ENCODE results near the gene PROCA1.
"Not testable (repeated sequence)": the region's sequence is repeated elsewhere in the genome, so short reads cannot be mapped to it uniquely, and the experiment has no call there.

Gene PROCA1

DNA sequence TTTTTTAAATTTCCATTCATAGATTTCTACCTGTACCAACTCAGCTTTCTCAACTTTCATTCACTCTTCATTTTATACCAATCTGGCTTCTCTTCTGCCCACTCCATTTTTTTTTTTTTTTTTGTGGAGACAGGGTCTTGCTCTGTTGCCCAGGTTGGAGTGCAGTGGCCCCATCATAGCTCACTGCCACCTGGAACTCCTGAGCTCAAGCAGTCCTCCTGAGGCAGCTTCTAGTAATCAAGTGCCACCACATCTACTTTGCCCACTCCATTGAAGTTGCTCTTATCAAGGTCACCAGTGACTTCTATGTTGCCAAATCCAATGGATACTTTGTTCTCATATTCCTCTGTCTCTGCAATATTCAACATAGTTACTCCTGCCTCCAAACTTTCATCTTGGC lies 48.0 kb downstream of the PROCA1 start:
- Histone ChIP-seq H3K9ac (ENCODE audit: low read depth, low read length) (peak overlapping the region; percentile 87), H3K9me3 (ENCODE audit: insufficient read depth, low read length, severe bottlenecking) (peaks cover 9% of the 10 kb centered on the region), H2AFZ (ENCODE audit: low read depth, low read length) (no peak overlapping the region), H3K4me1 (ENCODE audit: insufficient read depth, low read length) (peaks cover 39% of the 10 kb centered on the region), H3K27me3 (ENCODE audit: insufficient read depth, low read length, poor library complexity) (no peaks in the 10 kb centered on the region), H4K20me1 (ENCODE audit: insufficient read depth, low read length) (peaks cover 27% of the 10 kb centered on the region; the same call in 1 of the 2 replicates), H3K4me3 (ENCODE audit: low read depth in 1 of 2, low read length in 2 of 2) (peak overlapping the region in 1 of 2 experiments; percentile 89; a peak in 1 of 4 replicates), H3K36me3 (ENCODE audit: insufficient read depth, low read length) (peaks cover 57% of the 10 kb centered on the region), H3K27ac (ENCODE audit: low read length) (no peak overlapping the region), H3K4me2 (ENCODE audit: insufficient read depth, low read length) (peak overlapping the region; percentile 68), H3K79me2 (ENCODE audit: insufficient read depth, low read length) (peaks cover 92% of the 10 kb centered on the region)
- no peak for DNase-seq
- TF ChIP-seq, protein P1, sequence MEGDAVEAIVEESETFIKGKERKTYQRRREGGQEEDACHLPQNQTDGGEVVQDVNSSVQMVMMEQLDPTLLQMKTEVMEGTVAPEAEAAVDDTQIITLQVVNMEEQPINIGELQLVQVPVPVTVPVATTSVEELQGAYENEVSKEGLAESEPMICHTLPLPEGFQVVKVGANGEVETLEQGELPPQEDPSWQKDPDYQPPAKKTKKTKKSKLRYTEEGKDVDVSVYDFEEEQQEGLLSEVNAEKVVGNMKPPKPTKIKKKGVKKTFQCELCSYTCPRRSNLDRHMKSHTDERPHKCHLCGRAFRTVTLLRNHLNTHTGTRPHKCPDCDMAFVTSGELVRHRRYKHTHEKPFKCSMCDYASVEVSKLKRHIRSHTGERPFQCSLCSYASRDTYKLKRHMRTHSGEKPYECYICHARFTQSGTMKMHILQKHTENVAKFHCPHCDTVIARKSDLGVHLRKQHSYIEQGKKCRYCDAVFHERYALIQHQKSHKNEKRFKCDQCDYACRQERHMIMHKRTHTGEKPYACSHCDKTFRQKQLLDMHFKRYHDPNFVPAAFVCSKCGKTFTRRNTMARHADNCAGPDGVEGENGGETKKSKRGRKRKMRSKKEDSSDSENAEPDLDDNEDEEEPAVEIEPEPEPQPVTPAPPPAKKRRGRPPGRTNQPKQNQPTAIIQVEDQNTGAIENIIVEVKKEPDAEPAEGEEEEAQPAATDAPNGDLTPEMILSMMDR (IDR thresholded peaks at IDR 0.05; ENCODE audit: borderline replicate concordance, extremely low read depth, low read length, poor library complexity, severe bottlenecking) = no peak
- TF ChIP-seq EZH2 (IDR thresholded peaks at IDR 0.05; ENCODE audit: borderline replicate concordance, low read depth, low read length, severe bottlenecking) = no peak
- ATAC-seq (ENCODE audit: insufficient read depth, low read depth) = no peak

DNA sequence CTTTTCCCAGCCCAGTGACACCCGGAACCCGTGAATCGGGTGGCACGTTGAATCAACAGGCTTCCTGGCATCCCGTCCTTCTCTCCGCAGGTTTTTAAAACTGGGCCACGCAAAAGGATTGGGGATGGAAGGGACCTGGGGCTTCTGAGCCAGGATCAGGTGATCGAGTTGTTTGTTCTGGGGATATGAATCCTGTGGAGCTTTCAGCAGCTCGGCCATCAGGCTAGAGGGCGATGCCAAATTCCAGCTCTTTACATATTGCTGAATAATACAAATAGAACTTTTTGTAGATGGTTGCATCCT lies 49.2 kb downstream of the PROCA1 start:
- TF ChIP-seq, protein P1 (IDR thresholded peaks at IDR 0.05; ENCODE audit: borderline replicate concordance, extremely low read depth, low read length, poor library complexity, severe bottlenecking) = no peak
- TF ChIP-seq EZH2 (IDR thresholded peaks at IDR 0.05; ENCODE audit: borderline replicate concordance, low read depth, low read length, severe bottlenecking) = no peak
- H4K20me1 ChIP-seq (ENCODE audit: insufficient read depth, low read length) = peaks cover 16% of the 10 kb centered on the region; the same call in 1 of the 2 replicates
- no peak for DNase-seq
- peak; percentile 7; the same call in 1 of the 3 replicates for ATAC-seq (ENCODE audit: insufficient read depth, low read depth)
- H3K27me3 ChIP-seq (ENCODE audit: insufficient read depth, low read length, poor library complexity) = no peaks in the 10 kb centered on the region
- H3K36me3 ChIP-seq (ENCODE audit: insufficient read depth, low read length) = peaks cover 54% of the 10 kb centered on the region
- H2AFZ ChIP-seq (ENCODE audit: low read depth, low read length) = peak overlapping the region; percentile 97
- H3K4me1 ChIP-seq (ENCODE audit: insufficient read depth, low read length) = peaks cover 39% of the 10 kb centered on the region
- H3K79me2 ChIP-seq (ENCODE audit: insufficient read depth, low read length) = peaks cover 85% of the 10 kb centered on the region
- peak overlapping the region; percentile 68 for H3K4me2 ChIP-seq (ENCODE audit: insufficient read depth, low read length)
- H3K9me3 ChIP-seq (ENCODE audit: insufficient read depth, low read length, severe bottlenecking) = peaks cover 9% of the 10 kb centered on the region
- H3K4me3 ChIP-seq (ENCODE audit: low read depth in 1 of 2, low read length in 2 of 2) = peak overlapping the region; percentile 87 to 89
- H3K27ac ChIP-seq (ENCODE audit: low read length) = peak overlapping the region; percentile 99
- H3K9ac ChIP-seq (ENCODE audit: low read depth, low read length) = peak overlapping the region; percentile 87

DNA sequence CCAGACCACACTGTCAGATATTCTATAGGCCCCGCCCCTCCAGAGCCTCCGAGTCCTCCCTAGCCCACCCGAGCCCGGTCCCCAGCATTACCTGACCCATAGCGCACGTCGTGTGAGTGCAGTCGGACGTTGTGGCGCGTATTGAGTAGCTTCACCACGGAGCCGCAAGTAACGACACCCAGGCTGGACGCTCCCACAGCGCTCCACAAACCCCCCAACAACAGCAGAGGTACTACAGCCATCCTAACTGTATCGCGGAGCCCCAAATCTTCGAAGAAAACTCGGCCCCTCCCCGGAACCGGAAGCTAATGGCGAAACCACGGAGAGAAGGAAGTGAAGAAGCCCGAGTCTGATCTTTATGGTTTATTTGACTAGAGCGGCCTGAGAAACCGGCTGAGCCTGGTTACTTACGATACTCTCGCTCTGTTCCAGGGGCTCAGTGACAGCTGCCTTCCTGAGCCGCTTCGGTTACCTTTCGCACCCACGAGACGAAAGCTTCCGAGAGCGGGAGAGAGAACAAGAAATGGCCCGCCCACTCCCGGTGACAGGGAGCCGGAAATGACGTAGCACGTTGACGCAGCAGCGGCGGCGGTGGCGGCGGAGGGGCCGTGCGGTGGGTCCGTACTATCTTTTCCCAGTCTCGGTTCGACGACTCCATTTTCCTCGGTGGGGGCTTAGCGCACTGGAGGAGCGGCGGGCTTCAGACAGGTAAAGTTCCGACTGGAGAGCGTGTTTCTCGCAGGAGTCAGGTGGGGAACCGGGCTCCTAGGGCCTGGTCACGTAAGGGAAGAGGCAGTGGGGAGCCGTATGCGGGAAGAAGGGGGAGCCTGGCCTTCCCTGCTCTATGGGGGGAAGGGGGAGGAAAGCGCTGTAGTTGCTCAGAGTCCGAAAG lies 49.8 kb downstream of the PROCA1 start, which contains the start of the genes SDF2 and SUPT6H:
Gene SDF2 (minus strand): TSS at position 272 of the 892 bp plus-strand sequence. CDS start 30 bp downstream, at position 242.
Gene SUPT6H (plus strand): TSS at position 571 of the 892 bp plus-strand sequence. CDS start 11,197 bp downstream, outside the sequence.
- DNase-seq (peak; percentile 92), ATAC-seq (ENCODE audit: insufficient read depth, low read depth) (peak; percentile 84)
- H4K20me1 ChIP-seq (ENCODE audit: insufficient read depth, low read length) = peaks cover 16% of the 10 kb centered on the region; the same call in 1 of the 2 replicates
- TF ChIP-seq EZH2 (IDR thresholded peaks at IDR 0.05; ENCODE audit: borderline replicate concordance, low read depth, low read length, severe bottlenecking) = no peak
- peak within 1 kb of the TSS; percentile 87 to 89 for H3K4me3 ChIP-seq (ENCODE audit: low read depth in 1 of 2, low read length in 2 of 2)
- H3K4me1 ChIP-seq (ENCODE audit: insufficient read depth, low read length) = peaks cover 39% of the 10 kb centered on the region
- peak within 1 kb of the TSS; percentile 87 for H3K9ac ChIP-seq (ENCODE audit: low read depth, low read length)
- H3K79me2 ChIP-seq (ENCODE audit: insufficient read depth, low read length) = peaks cover 82% of the 10 kb centered on the region
- peak within 1 kb of the TSS; percentile 68 for H3K4me2 ChIP-seq (ENCODE audit: insufficient read depth, low read length)
- no peaks in the 10 kb centered on the region for H3K27me3 ChIP-seq (ENCODE audit: insufficient read depth, low read length, poor library complexity)
- peak within 1 kb of the TSS; percentile 97 for H2AFZ ChIP-seq (ENCODE audit: low read depth, low read length)
- peak within 1 kb of the TSS; percentile 99 for H3K27ac ChIP-seq (ENCODE audit: low read length)
- peaks cover 9% of the 10 kb centered on the region for H3K9me3 ChIP-seq (ENCODE audit: insufficient read depth, low read length, severe bottlenecking)
- H3K36me3 ChIP-seq (ENCODE audit: insufficient read depth, low read length) = peaks cover 58% of the 10 kb centered on the region

DNA sequence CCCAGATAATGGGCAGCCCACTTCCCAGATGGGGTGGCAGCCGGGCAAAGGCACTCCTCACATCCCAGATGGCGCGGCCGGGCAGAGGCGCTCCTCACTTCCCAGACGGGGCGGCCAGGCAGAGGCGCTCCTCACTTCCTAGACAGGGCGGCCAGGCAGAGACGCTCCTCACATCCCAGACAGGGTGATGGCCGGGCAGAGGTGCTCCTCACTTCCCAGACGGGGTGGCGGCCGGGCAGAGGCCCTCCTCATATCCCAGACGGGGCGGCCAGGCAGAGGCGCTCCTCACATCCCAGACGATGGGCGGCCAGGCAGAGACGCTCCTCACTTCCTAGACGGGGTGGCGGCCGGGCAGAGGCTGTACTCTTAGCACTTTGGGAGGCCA lies 52.2 kb downstream of the PROCA1 start:
- H4K20me1 ChIP-seq (ENCODE audit: insufficient read depth, low read length); ATAC-seq (ENCODE audit: insufficient read depth, low read depth); H3K9me3 ChIP-seq (ENCODE audit: insufficient read depth, low read length, severe bottlenecking); H3K27me3 ChIP-seq (ENCODE audit: insufficient read depth, low read length, poor library complexity); H3K4me2 ChIP-seq (ENCODE audit: insufficient read depth, low read length); H2AFZ ChIP-seq (ENCODE audit: low read depth, low read length); H3K27ac ChIP-seq (ENCODE audit: low read length); H3K4me3 ChIP-seq (ENCODE audit: low read depth in 1 of 2, low read length in 2 of 2); H3K9ac ChIP-seq (ENCODE audit: low read depth, low read length): not testable (repeated sequence)
- Histone ChIP-seq H3K36me3 (ENCODE audit: insufficient read depth, low read length) (peaks cover 48% of the 10 kb centered on the region), H3K79me2 (ENCODE audit: insufficient read depth, low read length) (peaks cover 72% of the 10 kb centered on the region), H3K4me1 (ENCODE audit: insufficient read depth, low read length) (peaks cover 31% of the 10 kb centered on the region)
- peak; percentile 18 for DNase-seq

DNA sequence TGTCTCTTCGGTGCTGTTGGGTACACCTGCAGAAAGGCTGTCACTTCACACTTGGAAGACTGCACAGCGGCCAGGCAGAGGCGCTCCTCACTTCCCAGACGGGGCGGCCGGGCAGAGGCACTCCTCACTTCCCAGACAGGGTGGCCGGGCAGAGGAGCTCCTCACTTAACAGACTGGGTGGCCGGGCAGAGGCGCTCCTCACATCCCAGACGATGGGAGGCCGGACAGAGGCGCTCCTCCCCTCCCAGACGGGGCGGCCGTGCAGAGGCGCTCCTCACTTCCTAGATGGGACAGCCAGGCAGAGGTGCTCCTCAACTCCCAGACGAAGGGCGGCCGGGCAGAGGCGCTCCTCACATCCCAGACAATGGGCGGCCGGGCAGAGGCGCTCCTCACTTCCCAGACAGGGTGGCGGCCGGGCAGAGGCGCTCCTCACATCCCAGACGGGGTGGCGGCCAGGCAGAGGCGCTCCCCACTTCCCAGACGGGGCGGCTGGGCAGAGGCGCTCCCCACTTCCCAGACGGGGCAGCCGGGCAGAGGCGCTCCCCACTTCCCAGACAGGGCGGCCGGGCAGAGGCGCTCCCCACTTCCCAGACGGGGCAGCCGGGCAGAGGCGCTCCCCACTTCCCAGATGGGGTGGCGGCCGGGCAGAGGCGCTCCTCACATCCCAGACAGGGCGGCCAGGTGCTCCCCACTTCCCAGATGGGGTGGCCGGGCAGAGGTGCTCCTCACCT lies 52.8 kb downstream of the PROCA1 start:
- peaks cover 48% of the 10 kb centered on the region for H3K36me3 ChIP-seq (ENCODE audit: insufficient read depth, low read length)
- H4K20me1 ChIP-seq (ENCODE audit: insufficient read depth, low read length) = not testable (repeated sequence)
- peaks cover 66% of the 10 kb centered on the region for H3K79me2 ChIP-seq (ENCODE audit: insufficient read depth, low read length)

DNA sequence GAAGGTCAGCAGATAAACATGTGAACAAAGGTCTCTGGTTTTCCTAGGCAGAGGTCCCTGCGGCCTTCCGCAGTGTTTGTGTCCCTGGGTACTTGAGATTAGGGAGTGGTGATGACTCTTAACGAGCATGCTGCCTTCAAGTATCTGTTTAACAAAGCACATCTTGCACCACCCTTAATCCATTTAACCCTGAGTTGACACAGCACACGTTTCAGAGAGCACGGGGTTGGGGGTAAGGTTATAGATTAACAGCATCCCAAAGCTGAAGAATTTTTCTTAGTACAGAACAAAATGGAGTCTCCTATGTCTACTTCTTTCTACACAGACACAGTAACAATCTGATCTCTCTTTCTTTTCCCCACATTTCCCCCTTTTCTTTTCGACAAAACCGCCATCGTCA lies 53.3 kb downstream of the PROCA1 start:
- not testable (repeated sequence) for H3K9me3 ChIP-seq (ENCODE audit: insufficient read depth, low read length, severe bottlenecking); H3K27ac ChIP-seq (ENCODE audit: low read length); H4K20me1 ChIP-seq (ENCODE audit: insufficient read depth, low read length); H3K4me3 ChIP-seq (ENCODE audit: low read depth in 1 of 2, low read length in 2 of 2); H3K27me3 ChIP-seq (ENCODE audit: insufficient read depth, low read length, poor library complexity); H3K9ac ChIP-seq (ENCODE audit: low read depth, low read length); DNase-seq; H2AFZ ChIP-seq (ENCODE audit: low read depth, low read length); H3K4me2 ChIP-seq (ENCODE audit: insufficient read depth, low read length); ATAC-seq (ENCODE audit: insufficient read depth, low read depth)
- Histone ChIP-seq H3K79me2 (ENCODE audit: insufficient read depth, low read length) (peaks cover 60% of the 10 kb centered on the region), H3K4me1 (ENCODE audit: insufficient read depth, low read length) (peaks cover 20% of the 10 kb centered on the region), H3K36me3 (ENCODE audit: insufficient read depth, low read length) (peaks cover 50% of the 10 kb centered on the region)

More for the DNA sequence above, 52.8 kb downstream of the PROCA1 start:
- not testable (repeated sequence) for ATAC-seq (ENCODE audit: insufficient read depth, low read depth); H3K9me3 ChIP-seq (ENCODE audit: insufficient read depth, low read length, severe bottlenecking); H3K27me3 ChIP-seq (ENCODE audit: insufficient read depth, low read length, poor library complexity); H2AFZ ChIP-seq (ENCODE audit: low read depth, low read length); H3K9ac ChIP-seq (ENCODE audit: low read depth, low read length); H3K4me2 ChIP-seq (ENCODE audit: insufficient read depth, low read length); H3K27ac ChIP-seq (ENCODE audit: low read length); H3K4me3 ChIP-seq (ENCODE audit: low read depth in 1 of 2, low read length in 2 of 2)
- H3K4me1 ChIP-seq (ENCODE audit: insufficient read depth, low read length) = peaks cover 26% of the 10 kb centered on the region
- DNase-seq = peak; percentile 54
